ENCODE data around the gene UGT3A1.

- TF ChIP-seq RORB (CRISPR knock-in tag; IDR thresholded peaks at IDR 0.05): no peak
- no peak for TF ChIP-seq CTCF (IDR thresholded peaks at IDR 0.05)
- TF ChIP-seq CREM (CRISPR knock-in tag; IDR thresholded peaks at IDR 0.05): no peak
- TF ChIP-seq ETV6 (CRISPR knock-in tag; IDR thresholded peaks at IDR 0.05): no peak
- TF ChIP-seq E2F5 (CRISPR knock-in tag; IDR thresholded peaks at IDR 0.05): no peak
- TF ChIP-seq USF2 (CRISPR knock-in tag; IDR thresholded peaks at IDR 0.05): no peak
- no peak for TF ChIP-seq FOXP1 (CRISPR knock-in tag; IDR thresholded peaks at IDR 0.05; ENCODE audit: borderline replicate concordance)
- TF ChIP-seq ZNF121 (CRISPR knock-in tag; IDR thresholded peaks at IDR 0.05): no peak
- no peak for TF ChIP-seq CBFB (CRISPR knock-in tag; IDR thresholded peaks at IDR 0.05; ENCODE audit: low read depth)
- no peak for TF ChIP-seq JAZF1 (CRISPR knock-in tag; IDR thresholded peaks at IDR 0.05)
- TF ChIP-seq ZNF281 (CRISPR knock-in tag; IDR thresholded peaks at IDR 0.05): no peak
- no peak for TF ChIP-seq JUN (CRISPR knock-in tag; IDR thresholded peaks at IDR 0.05)
Measured at GRCh38 chr5:36028816-36029465, 37.8 kb upstream of the UGT3A1 start.

Data from WTC11 (cell line).